Adrenal gland (tissue), 12 donors: ENCODE measurements around the gene RBP2. TPM values are rescaled to one million over a fixed set of nuclear protein-coding genes. Genes with fewer than 3 reads are reported as not detected.

Experiments used
- DNase-seq, 7 donors: peaks; one replicate each; pipeline ENCODE4 v3.0.0-alpha.2; 2019 to 2020
- H3K27ac ChIP-seq, 5 donors: fragments of 200-600 bp; sonication (generic) in 4 of 5; 1 replicate in 3 of 5; 2 replicates in 2 of 5; pipeline versions ENCODE4 v1.5.1 to v1.8.0; 2016 to 2020; ENCODE audit warnings: mild to moderate bottlenecking in 1 of 5
- H3K27me3 ChIP-seq: fragments of 200-600 bp; 2 replicates; pipeline ENCODE4 v1.8.0; 2021
- H3K36me3 ChIP-seq, 2 donors: fragments of 200-600 bp; replicated peaks in 1 of 2; 1 replicate in 1 of 2; 2 replicates in 1 of 2; pipeline versions ENCODE4 v1.5.1 to v1.8.0; 2018 to 2022
- H3K4me1 ChIP-seq, 2 donors: fragments of 200-600 bp; replicated peaks in 1 of 2; 1 replicate in 1 of 2; 2 replicates in 1 of 2; pipeline versions ENCODE4 v1.5.1 to v1.8.0; 2018 to 2021
- H3K4me3 ChIP-seq, 4 donors: fragments of 200-600 bp; sonication (generic) in 3 of 4; one replicate each; pipeline ENCODE4 v1.5.1; 2016 to 2018
- H3K9me3 ChIP-seq, 3 donors: fragments of 200-600 bp; sonication (generic) in 1 of 3; replicated peaks in 1 of 3; 1 replicate in 2 of 3; 2 replicates in 1 of 3; pipeline versions ENCODE4 v1.5.1 to v1.8.0; 2016 to 2021
- POLR2A ChIP-seq, 2 donors: fragments of 450-650 bp; IDR thresholded peaks; one replicate each; pipeline ENCODE4 v1.6.1; 2017; ENCODE audit warnings: antibody characterized with exemption in 2 of 2, mild to moderate bottlenecking in 2 of 2, moderate library complexity in 1 of 2
- WGBS, 4 donors: extraction: QIAGEN DNeasy Blood & Tissue Kit in 2 of 4; methylation state at CpG; one replicate each; pipeline versions ENCODE4 v1.1.5 to v1.1.7; 2013 to 2017; 5-methylcytosine and 5-hydroxymethylcytosine counted together
- intact Hi-C, 2 donors: fragments of 100-400 bp; cut with DNase I; formaldehyde crosslinking; loops; one replicate each; pipeline versions ENCODE4 v1.14.1 to v1.15.0; 2022 to 2023
- polyA plus RNA-seq, 3 donors: library from polyadenylated mRNA; stranded (reverse); fragments of 200-250 nt in 2 of 3; fragments of 350-450 nt in 1 of 3; fragmentation: Illumina TruSeq in 1 of 3; extraction: RNeasy Lipid Tissue Mini Kit (QIAGEN cat#74804) in 1 of 3; gene quantifications; one replicate each; pipeline ENCODE4 v1.2.3, GENCODE V29; 2013 to 2014
- total RNA-seq, 9 donors: library from RNA; depleted of rRNA in 4 of 9; stranded (reverse); fragments of >200 nt in 4 of 9; fragments of 120-200 nt in 1 of 9; fragmentation: NEBNext Ultra II Directional in 1 of 9; extraction: Animal tissue kit (Norgen Biotek cat#: 25700) in 1 of 9; gene quantifications; one replicate each; pipeline versions ENCODE4 v1.1.0 to v1.2.4, GENCODE V29; 2013 to 2023
- TF ChIP-seq, protein P1 (sequence below), 6 experiments: fragments of 450-650 bp in 4 of 6; fragments of 200-600 bp in 2 of 6; sonication (generic) in 1 of 6; IDR thresholded peaks; 1 replicate in 5 of 6; 2 replicates in 1 of 6; pipeline versions ENCODE4 v1.5.1 to v1.8.0; 2016 to 2021; ENCODE audit warnings: antibody characterized with exemption in 6 of 6, mild to moderate bottlenecking in 2 of 6, moderate library complexity in 1 of 6
- donor health status: healthy with polysubstance abuse.
- donor health status: Bipolar disorder and iron deficiency.
- donor health status: DM: yes; HTN: yes; CAD: no.
- donor health status: DM: no; HTN: no; CAD: no.
- donor health status: DM: no; HTN: no; CAD: no.
- donor health status: DM: yes; HTN: yes; CAD: no.

Gene RBP2
- total and polyA plus RNA-seq, 12 donors, result 0.71 to 2.2 (median 1.4) TPM; not detected in 8

DNA sequence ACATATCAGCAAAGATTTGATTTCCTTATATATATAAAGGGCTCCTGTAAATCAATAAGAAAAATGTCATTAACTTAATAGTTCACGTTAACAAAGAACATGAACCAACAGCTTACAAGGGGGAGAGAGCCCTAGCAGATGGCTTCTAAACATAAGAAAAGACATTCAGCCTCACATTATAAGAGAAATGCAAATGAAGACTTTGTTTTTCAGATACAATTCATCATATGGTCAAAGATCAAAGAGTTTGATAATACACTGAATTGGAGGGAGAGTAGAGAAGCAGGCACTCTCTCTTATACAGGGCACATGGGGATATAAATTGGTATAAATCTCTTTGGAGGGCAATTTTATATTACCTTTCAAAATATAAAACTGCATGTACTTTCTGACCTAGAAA lies 21.1 kb downstream of the RBP2 start:
- Histone ChIP-seq H3K27ac (no peak overlapping the region), H3K36me3 (no peaks in the 10 kb centered on the region), H3K4me1 (peaks cover 0 to 3% of the 10 kb centered on the region in 2 donors), H3K4me3 (no peak overlapping the region), H3K27me3 (no peaks in the 10 kb centered on the region), H3K9me3 (no peaks in the 10 kb centered on the region)
- intact Hi-C loops, result no loop called here
- TF ChIP-seq, protein P1, sequence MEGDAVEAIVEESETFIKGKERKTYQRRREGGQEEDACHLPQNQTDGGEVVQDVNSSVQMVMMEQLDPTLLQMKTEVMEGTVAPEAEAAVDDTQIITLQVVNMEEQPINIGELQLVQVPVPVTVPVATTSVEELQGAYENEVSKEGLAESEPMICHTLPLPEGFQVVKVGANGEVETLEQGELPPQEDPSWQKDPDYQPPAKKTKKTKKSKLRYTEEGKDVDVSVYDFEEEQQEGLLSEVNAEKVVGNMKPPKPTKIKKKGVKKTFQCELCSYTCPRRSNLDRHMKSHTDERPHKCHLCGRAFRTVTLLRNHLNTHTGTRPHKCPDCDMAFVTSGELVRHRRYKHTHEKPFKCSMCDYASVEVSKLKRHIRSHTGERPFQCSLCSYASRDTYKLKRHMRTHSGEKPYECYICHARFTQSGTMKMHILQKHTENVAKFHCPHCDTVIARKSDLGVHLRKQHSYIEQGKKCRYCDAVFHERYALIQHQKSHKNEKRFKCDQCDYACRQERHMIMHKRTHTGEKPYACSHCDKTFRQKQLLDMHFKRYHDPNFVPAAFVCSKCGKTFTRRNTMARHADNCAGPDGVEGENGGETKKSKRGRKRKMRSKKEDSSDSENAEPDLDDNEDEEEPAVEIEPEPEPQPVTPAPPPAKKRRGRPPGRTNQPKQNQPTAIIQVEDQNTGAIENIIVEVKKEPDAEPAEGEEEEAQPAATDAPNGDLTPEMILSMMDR (IDR thresholded peaks at IDR 0.05), result no peak
- TF ChIP-seq POLR2A (IDR thresholded peaks at IDR 0.05), result no peak
- WGBS, 4 donors, result 82 to 98% (median 95%) methylated on average over 1 of the region's 1 CpG
- no peak for DNase-seq

DNA sequence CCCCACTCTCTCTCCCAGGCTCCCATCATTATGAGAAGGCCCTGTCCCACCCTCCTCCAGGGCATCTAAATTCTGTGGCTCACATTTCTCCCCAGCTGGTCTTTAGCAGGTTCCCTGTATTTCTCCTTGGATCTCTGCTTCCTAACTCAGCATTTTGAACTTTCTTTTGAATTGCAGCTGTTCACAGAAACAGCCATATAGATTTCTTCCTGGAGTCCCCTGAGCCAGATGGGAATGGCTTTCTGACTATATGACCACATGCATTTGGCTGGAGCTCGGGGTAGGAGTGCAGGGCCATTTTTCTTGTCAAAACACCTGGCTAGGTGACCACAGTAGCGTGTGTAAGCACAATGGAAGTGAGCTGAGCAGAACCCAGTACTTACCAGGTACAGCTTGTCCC lies 22.0 kb downstream of the RBP2 start:
- Histone ChIP-seq H3K36me3 (no peaks in the 10 kb centered on the region), H3K27ac (no peak overlapping the region), H3K27me3 (no peaks in the 10 kb centered on the region), H3K4me3 (no peak overlapping the region), H3K4me1 (no peaks in the 10 kb centered on the region), H3K9me3 (no peaks in the 10 kb centered on the region)
- intact Hi-C loops, result no loop called here
- WGBS, 4 donors, result 86 to 88% (median 87%) methylated on average over 2 of the region's 2 CpGs
- no peak for DNase-seq
- TF ChIP-seq, protein P1 (IDR thresholded peaks at IDR 0.05), result no peak
- no peak for TF ChIP-seq POLR2A (IDR thresholded peaks at IDR 0.05)

DNA sequence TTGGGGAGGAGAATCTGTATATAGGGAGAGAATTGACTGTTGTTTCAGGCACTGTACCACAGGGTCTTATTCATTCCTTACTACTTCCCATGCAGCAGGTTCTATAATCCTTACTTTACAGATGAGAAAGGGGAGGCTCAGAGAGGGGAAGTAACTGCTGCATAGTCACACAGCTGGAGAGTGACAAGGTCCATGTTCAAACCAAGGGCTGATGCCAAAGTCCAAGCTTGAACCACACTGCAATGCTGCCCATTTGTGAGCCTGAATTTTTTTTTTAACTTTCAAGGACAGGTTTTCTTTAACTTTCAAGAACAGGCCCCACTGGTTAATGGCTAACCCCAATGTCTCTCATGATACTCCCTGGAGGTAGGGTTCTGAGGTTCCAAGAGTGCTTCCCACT lies 26.2 kb downstream of the RBP2 start:
- DNase-seq, result no peak
- H3K27ac ChIP-seq, result no peak overlapping the region
- no peaks in the 10 kb centered on the region for H3K9me3 ChIP-seq
- no peaks in the 10 kb centered on the region for H3K4me1 ChIP-seq
- no peaks in the 10 kb centered on the region for H3K27me3 ChIP-seq
- H3K4me3 ChIP-seq, result no peak overlapping the region
- H3K36me3 ChIP-seq, result no peaks in the 10 kb centered on the region
- TF ChIP-seq, protein P1 (IDR thresholded peaks at IDR 0.05), result no peak
- TF ChIP-seq POLR2A (IDR thresholded peaks at IDR 0.05), result no peak
- intact Hi-C loops, result no loop called here

DNA sequence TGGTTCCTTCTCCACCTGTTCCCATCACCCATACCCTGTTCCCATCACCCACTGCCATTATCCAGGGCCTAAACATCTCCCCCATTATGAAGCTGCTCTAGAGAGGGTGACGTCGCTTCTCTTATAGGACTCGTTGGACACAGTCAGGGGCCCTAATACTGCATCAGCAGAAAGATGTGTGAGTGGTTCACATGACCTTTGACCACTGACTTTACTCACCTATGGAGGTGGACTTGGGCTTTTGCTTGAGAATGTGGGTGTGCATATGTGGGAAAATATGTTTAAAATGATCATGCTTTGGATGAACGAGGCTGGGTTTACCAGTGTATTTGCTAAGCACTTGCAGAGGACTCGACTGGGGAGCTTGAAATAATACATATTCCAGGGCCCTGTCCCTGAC lies 26.8 kb downstream of the RBP2 start:
- DNase-seq, result no peak
- 87 to 96% (median 93%) methylated on average over 5 of the region's 5 CpGs for WGBS, 4 donors
- intact Hi-C loops, result no loop called here

More for the DNA sequence above, 26.8 kb downstream of the RBP2 start:
- Histone ChIP-seq H3K9me3 (no peaks in the 10 kb centered on the region), H3K36me3 (no peaks in the 10 kb centered on the region), H3K27ac (no peak overlapping the region), H3K4me3 (no peak overlapping the region), H3K4me1 (no peaks in the 10 kb centered on the region), H3K27me3 (no peaks in the 10 kb centered on the region)
- TF ChIP-seq, protein P1 (IDR thresholded peaks at IDR 0.05), result no peak
- TF ChIP-seq POLR2A (IDR thresholded peaks at IDR 0.05), result no peak
